ENCODE measurements around the gene EFTUD2.

Gene EFTUD2

DNA sequence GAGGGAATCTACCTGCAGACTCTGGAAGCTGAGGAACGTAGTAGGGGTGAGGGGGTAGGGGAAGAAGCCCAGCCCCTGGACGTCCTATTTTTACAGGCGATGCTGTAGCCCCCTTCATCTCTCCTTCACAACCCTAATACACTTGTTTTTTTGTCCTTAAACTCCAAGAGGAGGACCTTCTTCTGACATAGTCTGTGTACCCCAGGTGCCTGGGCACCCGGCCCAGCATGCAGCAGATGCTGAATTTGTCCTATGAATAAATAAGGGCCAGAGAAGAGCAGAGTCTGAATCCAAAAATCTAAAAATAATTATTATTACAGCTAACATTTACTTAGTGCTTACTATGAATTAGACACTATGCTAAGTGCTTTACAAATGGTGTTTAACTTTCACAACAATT is 43.2 kb upstream of the EFTUD2 start:
- H2AFZ ChIP-seq (ENCODE audit: low read length) = no peak overlapping the region
- TF ChIP-seq CTCF (IDR thresholded peaks at IDR 0.05; ENCODE audit: low read length) (no peak), EZH2 (IDR thresholded peaks at IDR 0.05; ENCODE audit: borderline replicate concordance, low read length) (no peak)
- peak overlapping the region; percentile 36 for H3K4me2 ChIP-seq (ENCODE audit: low read length)
- H3F3A ChIP-seq (ENCODE audit: insufficient read depth, low read length) = peaks cover 5% of the 10 kb centered on the region; the same call in 1 of the 2 replicates
- no peaks in the 10 kb centered on the region for H4K20me1 ChIP-seq (ENCODE audit: insufficient read depth, low read length)
- no peaks in the 10 kb centered on the region for H3K9me2 ChIP-seq (ENCODE audit: low read depth, low read length)
- no peaks in the 10 kb centered on the region for H3K27me3 ChIP-seq (ENCODE audit: insufficient read depth, low read length)
- no peaks in the 10 kb centered on the region for H3K9me3 ChIP-seq (ENCODE audit: low read length)
- peak overlapping the region; percentile 36 for H3K27ac ChIP-seq (ENCODE audit: low read depth, low read length, poor library complexity, severe bottlenecking)
- H3K79me2 ChIP-seq (ENCODE audit: insufficient read depth, low read length) = peaks cover 93% of the 10 kb centered on the region
- H3K9ac ChIP-seq (ENCODE audit: low read length) = peak overlapping the region; percentile 8; the same call in 1 of the 2 replicates
- H3K4me1 ChIP-seq (ENCODE audit: insufficient read depth, low read length, severe bottlenecking) = peaks cover 41% of the 10 kb centered on the region
- H3K4me3 ChIP-seq (ENCODE audit: low read depth, low read length, poor library complexity, severe bottlenecking) = peak overlapping the region; percentile 17
- peaks cover 87% of the 10 kb centered on the region for H3K36me3 ChIP-seq (ENCODE audit: insufficient read depth, low read length)

GRCh38 chr17:44941712-44942331 is 42.6 kb upstream of the EFTUD2 start:
- H3K9ac ChIP-seq (ENCODE audit: low read length) = peak overlapping the region; percentile 8; the same call in 1 of the 2 replicates
- no peaks in the 10 kb centered on the region for H3K27me3 ChIP-seq (ENCODE audit: insufficient read depth, low read length)
- peak overlapping the region; percentile 36 for H3K4me2 ChIP-seq (ENCODE audit: low read length)
- no peak for TF ChIP-seq EZH2 (IDR thresholded peaks at IDR 0.05; ENCODE audit: borderline replicate concordance, low read length)
- no peak for TF ChIP-seq CTCF (IDR thresholded peaks at IDR 0.05; ENCODE audit: low read length)
- H3K27ac ChIP-seq (ENCODE audit: low read depth, low read length, poor library complexity, severe bottlenecking) = peak overlapping the region; percentile 36
- peaks cover 90% of the 10 kb centered on the region for H3K36me3 ChIP-seq (ENCODE audit: insufficient read depth, low read length)
- H3F3A ChIP-seq (ENCODE audit: insufficient read depth, low read length) = peaks cover 9% of the 10 kb centered on the region; the same call in 1 of the 2 replicates
- H3K4me1 ChIP-seq (ENCODE audit: insufficient read depth, low read length, severe bottlenecking) = peaks cover 41% of the 10 kb centered on the region
- H3K4me3 ChIP-seq (ENCODE audit: low read depth, low read length, poor library complexity, severe bottlenecking) = peak overlapping the region; percentile 17
- H2AFZ ChIP-seq (ENCODE audit: low read length) = no peak overlapping the region
- no peaks in the 10 kb centered on the region for H3K9me2 ChIP-seq (ENCODE audit: low read depth, low read length)
- H3K9me3 ChIP-seq (ENCODE audit: low read length) = no peaks in the 10 kb centered on the region
- no peaks in the 10 kb centered on the region for H4K20me1 ChIP-seq (ENCODE audit: insufficient read depth, low read length)
- H3K79me2 ChIP-seq (ENCODE audit: insufficient read depth, low read length) = peaks cover 93% of the 10 kb centered on the region

- peaks cover 86% of the 10 kb centered on the region for H3K36me3 ChIP-seq (ENCODE audit: insufficient read depth, low read length)
Measured at GRCh38 chr17:44940768-44941167, 41.5 kb upstream of the EFTUD2 start.

More at GRCh38 chr17:44940768-44941167, 41.5 kb upstream of the EFTUD2 start:
- peaks cover 83% of the 10 kb centered on the region for H3K79me2 ChIP-seq (ENCODE audit: insufficient read depth, low read length)
- H3K9me3 ChIP-seq (ENCODE audit: low read length) = no peaks in the 10 kb centered on the region
- H3K9me2 ChIP-seq (ENCODE audit: low read depth, low read length) = no peaks in the 10 kb centered on the region
- TF ChIP-seq EZH2 (IDR thresholded peaks at IDR 0.05; ENCODE audit: borderline replicate concordance, low read length) (no peak), CTCF (IDR thresholded peaks at IDR 0.05; ENCODE audit: low read length) (no peak)
- no peak overlapping the region for H3K27ac ChIP-seq (ENCODE audit: low read depth, low read length, poor library complexity, severe bottlenecking)
- no peak overlapping the region for H3K4me3 ChIP-seq (ENCODE audit: low read depth, low read length, poor library complexity, severe bottlenecking)
- H3K4me2 ChIP-seq (ENCODE audit: low read length) = no peak overlapping the region
- H2AFZ ChIP-seq (ENCODE audit: low read length) = no peak overlapping the region
- H3F3A ChIP-seq (ENCODE audit: insufficient read depth, low read length) = peaks cover 9% of the 10 kb centered on the region; the same call in 1 of the 2 replicates
- H4K20me1 ChIP-seq (ENCODE audit: insufficient read depth, low read length) = no peaks in the 10 kb centered on the region
- H3K4me1 ChIP-seq (ENCODE audit: insufficient read depth, low read length, severe bottlenecking) = peaks cover 32% of the 10 kb centered on the region
- H3K27me3 ChIP-seq (ENCODE audit: insufficient read depth, low read length) = no peaks in the 10 kb centered on the region
- no peak overlapping the region for H3K9ac ChIP-seq (ENCODE audit: low read length)
